Liver (tissue), 9 donors: ENCODE measurements around the gene INO80C. TPM values are rescaled to one million over a fixed set of nuclear protein-coding genes. Genes with fewer than 3 reads are reported as not detected.

ENCODE experiments used
- DNase-seq: peaks from one replicate; pipeline ENCODE4 v3.0.0-alpha.2; 2017; ENCODE audit warnings: low spot score
- H3K27ac ChIP-seq, 2 donors: one replicate each; pipeline ENCODE4 v1.7.0; 2013; ENCODE audit warnings: inconsistent platforms in 2 of 2, low read length in 2 of 2, control low read depth in 1 of 2, low read depth in 1 of 2, mild to moderate bottlenecking in 1 of 2
- H3K27me3 ChIP-seq, 4 donors: one replicate each; pipeline versions ENCODE4 v1.6.1 to v1.7.0; 2013; ENCODE audit warnings: low read length in 3 of 4, inconsistent platforms in 1 of 4, mild to moderate bottlenecking in 1 of 4, moderate library complexity in 1 of 4; ENCODE audit not compliant: control insufficient read depth in 4 of 4, insufficient read depth in 4 of 4
- H3K36me3 ChIP-seq, 4 donors: one replicate each; pipeline versions ENCODE4 v1.6.1 to v1.7.0; 2013; ENCODE audit warnings: low read length in 3 of 4, mild to moderate bottlenecking in 3 of 4, low read depth in 1 of 4, moderate library complexity in 1 of 4; ENCODE audit not compliant: control insufficient read depth in 4 of 4, insufficient read depth in 3 of 4
- H3K4me1 ChIP-seq, 4 donors: one replicate each; pipeline versions ENCODE4 v1.6.1 to v1.7.0; 2013; ENCODE audit warnings: low read length in 3 of 4, mild to moderate bottlenecking in 3 of 4, moderate library complexity in 1 of 4; ENCODE audit not compliant: control insufficient read depth in 4 of 4, insufficient read depth in 4 of 4
- H3K4me3 ChIP-seq, 3 donors: one replicate each; pipeline versions ENCODE4 v1.6.1 to v1.7.0; 2013; ENCODE audit warnings: low read length in 3 of 3, control low read depth in 1 of 3, low read depth in 1 of 3, mild to moderate bottlenecking in 1 of 3
- H3K9ac ChIP-seq, 2 donors: one replicate each; pipeline ENCODE4 v1.7.0; 2013; ENCODE audit warnings: low read length in 2 of 2, mild to moderate bottlenecking in 2 of 2, moderate library complexity in 2 of 2, control low read depth in 1 of 2, low read depth in 1 of 2
- H3K9me3 ChIP-seq, 4 donors: one replicate each; pipeline versions ENCODE4 v1.6.1 to v1.7.0; 2013; ENCODE audit warnings: low read length in 3 of 4; ENCODE audit not compliant: control insufficient read depth in 4 of 4
- GABPA ChIP-seq, 2 donors: IDR thresholded peaks in 1 of 2; conservative IDR thresholded peaks in 1 of 2; 2 replicates each; pipeline ENCODE4 v1.6.1; 2016; ENCODE audit warnings: antibody characterized with exemption in 2 of 2, mild to moderate bottlenecking in 1 of 2, moderate library complexity in 1 of 2
- JUND ChIP-seq, 2 donors: IDR thresholded peaks; 2 replicates each; pipeline ENCODE4 v1.6.1; 2016; ENCODE audit warnings: antibody characterized with exemption in 2 of 2
- RXRA ChIP-seq, 2 donors: IDR thresholded peaks; 2 replicates each; pipeline ENCODE4 v1.6.1; 2017 to 2018; ENCODE audit warnings: antibody characterized with exemption in 2 of 2, mild to moderate bottlenecking in 1 of 2
- YY1 ChIP-seq: IDR thresholded peaks from 2 replicates; pipeline ENCODE4 v1.6.1; 2016; ENCODE audit warnings: antibody characterized with exemption, mild to moderate bottlenecking
- WGBS: extraction: QIAGEN DNeasy Blood & Tissue Kit; methylation state at CpG from one replicate; pipeline ENCODE4 v1.1.7; 2013; 5-methylcytosine and 5-hydroxymethylcytosine counted together
- polyA plus RNA-seq, 2 donors: library from polyadenylated mRNA; stranded (reverse) in 1 of 2; unstranded in 1 of 2; fragments of 200-250 nt in 1 of 2; fragments of >200 nt in 1 of 2; fragmentation: Nextera tagmentation in 1 of 2; extraction: Ambion mirVana in 1 of 2; gene quantifications; one replicate each; pipeline versions ENCODE4 v1.2.1 to v1.2.3, GENCODE V29; 2013 to 2015
- total RNA-seq, 2 donors: library from RNA; depleted of rRNA; stranded (reverse); fragments of >200 nt; gene quantifications; one replicate each; pipeline ENCODE4 v1.2.3, GENCODE V29; 2014
- TF ChIP-seq, protein P1 (sequence below): IDR thresholded peaks from 2 replicates; pipeline ENCODE4 v1.6.1; 2016; ENCODE audit warnings: antibody characterized with exemption
- TF ChIP-seq, protein P2 (sequence below): IDR thresholded peaks from 2 replicates; pipeline ENCODE4 v1.6.1; 2016; ENCODE audit warnings: antibody characterized with exemption, mild to moderate bottlenecking
- TF ChIP-seq, protein P3 (sequence below): fragments of 150-350 bp; IDR thresholded peaks from 2 replicates; pipeline ENCODE4 v1.5.1; 2017; ENCODE audit warnings: improper control_type of control experiment, low read depth, low read length; ENCODE audit not compliant: missing input control
- donor health status: healthy.
- donor health status: healthy.
- donor health status: healthy.
- donor health status: healthy.
- donor health status: healthy.

INO80C gene
- total and polyA plus RNA-seq, 4 donors: 4.6 to 13.4 (median 10.5) TPM

DNA sequence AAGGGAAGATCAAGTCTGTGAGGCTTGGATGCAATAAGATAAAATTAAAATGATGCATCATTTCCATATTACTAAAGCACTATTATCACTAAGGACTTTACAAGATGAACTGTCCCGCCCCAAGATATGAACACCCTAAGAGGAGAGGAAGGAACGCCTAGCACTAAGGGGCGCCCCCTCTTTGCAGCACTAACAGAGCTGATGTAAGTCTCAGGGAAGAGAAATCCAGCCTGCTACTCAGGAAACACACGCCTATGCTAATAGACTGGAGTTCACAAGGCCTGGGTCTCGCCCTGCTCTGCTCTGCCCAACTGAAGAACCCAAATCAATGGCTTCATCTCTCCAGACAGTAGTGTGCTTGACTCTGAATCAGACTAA, 6.1 kb downstream of the INO80C start (continued):
- TF ChIP-seq, protein P1, sequence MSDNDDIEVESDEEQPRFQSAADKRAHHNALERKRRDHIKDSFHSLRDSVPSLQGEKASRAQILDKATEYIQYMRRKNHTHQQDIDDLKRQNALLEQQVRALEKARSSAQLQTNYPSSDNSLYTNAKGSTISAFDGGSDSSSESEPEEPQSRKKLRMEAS: no peak
- TF ChIP-seq YY1: no peak
- TF ChIP-seq, protein P2, sequence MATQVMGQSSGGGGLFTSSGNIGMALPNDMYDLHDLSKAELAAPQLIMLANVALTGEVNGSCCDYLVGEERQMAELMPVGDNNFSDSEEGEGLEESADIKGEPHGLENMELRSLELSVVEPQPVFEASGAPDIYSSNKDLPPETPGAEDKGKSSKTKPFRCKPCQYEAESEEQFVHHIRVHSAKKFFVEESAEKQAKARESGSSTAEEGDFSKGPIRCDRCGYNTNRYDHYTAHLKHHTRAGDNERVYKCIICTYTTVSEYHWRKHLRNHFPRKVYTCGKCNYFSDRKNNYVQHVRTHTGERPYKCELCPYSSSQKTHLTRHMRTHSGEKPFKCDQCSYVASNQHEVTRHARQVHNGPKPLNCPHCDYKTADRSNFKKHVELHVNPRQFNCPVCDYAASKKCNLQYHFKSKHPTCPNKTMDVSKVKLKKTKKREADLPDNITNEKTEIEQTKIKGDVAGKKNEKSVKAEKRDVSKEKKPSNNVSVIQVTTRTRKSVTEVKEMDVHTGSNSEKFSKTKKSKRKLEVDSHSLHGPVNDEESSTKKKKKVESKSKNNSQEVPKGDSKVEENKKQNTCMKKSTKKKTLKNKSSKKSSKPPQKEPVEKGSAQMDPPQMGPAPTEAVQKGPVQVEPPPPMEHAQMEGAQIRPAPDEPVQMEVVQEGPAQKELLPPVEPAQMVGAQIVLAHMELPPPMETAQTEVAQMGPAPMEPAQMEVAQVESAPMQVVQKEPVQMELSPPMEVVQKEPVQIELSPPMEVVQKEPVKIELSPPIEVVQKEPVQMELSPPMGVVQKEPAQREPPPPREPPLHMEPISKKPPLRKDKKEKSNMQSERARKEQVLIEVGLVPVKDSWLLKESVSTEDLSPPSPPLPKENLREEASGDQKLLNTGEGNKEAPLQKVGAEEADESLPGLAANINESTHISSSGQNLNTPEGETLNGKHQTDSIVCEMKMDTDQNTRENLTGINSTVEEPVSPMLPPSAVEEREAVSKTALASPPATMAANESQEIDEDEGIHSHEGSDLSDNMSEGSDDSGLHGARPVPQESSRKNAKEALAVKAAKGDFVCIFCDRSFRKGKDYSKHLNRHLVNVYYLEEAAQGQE: no peak

DNA sequence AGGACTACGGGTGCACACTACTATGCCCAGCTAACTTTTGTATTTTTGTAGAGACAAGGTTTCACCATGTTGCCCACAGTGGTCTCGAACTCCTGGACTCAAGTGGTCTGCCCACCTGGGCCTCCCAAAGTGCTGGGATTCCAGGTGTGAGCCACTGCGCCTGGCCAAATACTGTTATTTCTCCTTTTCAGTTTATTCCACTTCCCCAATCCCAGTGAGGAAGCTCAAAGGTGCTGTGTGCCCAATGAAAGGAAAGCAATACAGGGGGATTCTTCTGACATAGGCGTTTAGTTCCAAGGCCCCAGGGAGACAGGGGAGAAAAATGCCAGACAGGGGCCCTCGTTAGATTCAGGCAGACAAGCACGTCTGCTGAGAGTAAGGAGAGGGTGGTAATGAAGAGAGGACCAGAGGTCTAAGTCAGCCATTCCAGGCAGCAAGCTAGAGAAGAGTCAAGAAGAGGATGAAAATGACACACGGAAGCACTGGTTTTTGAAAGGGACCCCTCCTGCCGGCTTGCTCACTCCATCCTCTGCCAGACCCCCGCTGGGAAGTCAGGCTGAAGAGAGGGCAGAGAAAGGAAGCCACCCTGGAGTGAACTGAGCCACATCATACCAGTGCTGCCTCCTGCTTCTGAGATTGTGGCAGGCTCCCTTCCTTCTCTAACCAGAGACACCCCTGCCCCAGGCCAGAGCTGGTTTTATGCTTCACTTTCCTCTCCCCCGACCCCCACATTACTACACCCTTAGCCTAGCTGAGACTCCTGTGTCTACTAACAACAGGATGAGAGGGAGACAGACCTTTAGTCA, 6.7 kb downstream of the INO80C start:
- WGBS: 83% methylated on average over 10 of the region's 10 CpGs
- Histone ChIP-seq H3K9ac (no peak overlapping the region), H3K36me3 (no peaks in the 10 kb centered on the region), H3K4me1 (peaks cover 0 to 9% (median 3%) of the 10 kb centered on the region in 4 donors), H3K9me3 (no peaks in the 10 kb centered on the region), H3K27me3 (no peaks in the 10 kb centered on the region), H3K4me3 (no peak overlapping the region), H3K27ac (no peak overlapping the region)
- DNase-seq: no peak
- no peak for TF ChIP-seq YY1
- no peak for TF ChIP-seq RXRA (IDR thresholded peaks at IDR 0.05)
- TF ChIP-seq, protein P3, sequence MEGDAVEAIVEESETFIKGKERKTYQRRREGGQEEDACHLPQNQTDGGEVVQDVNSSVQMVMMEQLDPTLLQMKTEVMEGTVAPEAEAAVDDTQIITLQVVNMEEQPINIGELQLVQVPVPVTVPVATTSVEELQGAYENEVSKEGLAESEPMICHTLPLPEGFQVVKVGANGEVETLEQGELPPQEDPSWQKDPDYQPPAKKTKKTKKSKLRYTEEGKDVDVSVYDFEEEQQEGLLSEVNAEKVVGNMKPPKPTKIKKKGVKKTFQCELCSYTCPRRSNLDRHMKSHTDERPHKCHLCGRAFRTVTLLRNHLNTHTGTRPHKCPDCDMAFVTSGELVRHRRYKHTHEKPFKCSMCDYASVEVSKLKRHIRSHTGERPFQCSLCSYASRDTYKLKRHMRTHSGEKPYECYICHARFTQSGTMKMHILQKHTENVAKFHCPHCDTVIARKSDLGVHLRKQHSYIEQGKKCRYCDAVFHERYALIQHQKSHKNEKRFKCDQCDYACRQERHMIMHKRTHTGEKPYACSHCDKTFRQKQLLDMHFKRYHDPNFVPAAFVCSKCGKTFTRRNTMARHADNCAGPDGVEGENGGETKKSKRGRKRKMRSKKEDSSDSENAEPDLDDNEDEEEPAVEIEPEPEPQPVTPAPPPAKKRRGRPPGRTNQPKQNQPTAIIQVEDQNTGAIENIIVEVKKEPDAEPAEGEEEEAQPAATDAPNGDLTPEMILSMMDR: no peak
- TF ChIP-seq JUND (IDR thresholded peaks at IDR 0.05): no peak
- TF ChIP-seq, protein P2: no peak
- no peak for TF ChIP-seq GABPA (IDR thresholded peaks at IDR 0.05 in 1 of 2, conservative IDR thresholded peaks at IDR 0.05 in 1 of 2)
- TF ChIP-seq, protein P1: no peak
